Measurements from ENCODE around the gene XPO4.
"Not testable (repeated sequence)": the region's sequence is repeated elsewhere in the genome, so short reads cannot be mapped to it uniquely, and the experiment has no call there.

XPO4 gene

DNA sequence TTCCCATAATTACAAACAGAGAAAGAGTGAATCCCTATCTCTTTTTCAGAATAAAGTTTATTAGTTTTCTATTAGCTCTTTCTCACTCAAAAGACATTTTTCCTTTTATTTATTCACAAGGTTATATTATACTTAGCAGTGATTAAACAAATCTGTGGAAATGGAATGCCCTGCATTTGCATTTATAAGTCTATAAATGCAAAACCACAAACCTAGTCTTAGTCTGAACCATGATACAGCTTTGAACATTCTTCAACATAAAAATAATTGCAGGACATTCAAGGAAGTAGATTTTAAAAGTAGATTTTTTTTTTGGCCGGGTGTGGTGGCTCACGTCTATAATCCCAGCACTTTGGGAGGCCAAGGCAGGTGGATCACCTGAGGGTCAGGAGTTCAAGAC is 8.3 kb downstream of the XPO4 start:
- Histone ChIP-seq H3K27ac (no peak overlapping the region), H3K4me3 (no peak overlapping the region)

- Histone ChIP-seq H3K27ac (no peak overlapping the region), H3K4me3 (no peak overlapping the region)
These were observed 10.8 kb downstream of the XPO4 start for GRCh38 chr13:20891768-20892167.

DNA sequence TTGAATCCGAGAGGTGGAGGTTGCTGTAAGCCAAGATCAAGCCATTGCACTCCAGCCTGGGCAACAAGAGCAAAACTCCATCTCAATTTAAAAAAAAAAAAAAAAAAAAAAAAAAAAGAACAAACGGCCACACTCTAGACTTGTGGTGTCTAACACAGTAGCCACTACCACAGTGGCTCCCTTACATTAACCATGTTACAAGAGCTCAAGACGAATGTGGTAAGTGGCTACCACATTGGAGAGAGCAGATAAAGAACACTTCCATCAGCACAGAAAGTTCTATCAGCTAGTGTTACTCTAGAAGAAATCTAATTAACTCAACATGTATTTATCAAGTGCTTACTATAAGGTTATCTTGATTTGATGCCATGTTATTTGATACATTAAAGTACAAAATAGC is 11.5 kb downstream of the XPO4 start:
- no peak overlapping the region for H3K4me3 ChIP-seq
- H3K27ac ChIP-seq, result no peak overlapping the region

DNA sequence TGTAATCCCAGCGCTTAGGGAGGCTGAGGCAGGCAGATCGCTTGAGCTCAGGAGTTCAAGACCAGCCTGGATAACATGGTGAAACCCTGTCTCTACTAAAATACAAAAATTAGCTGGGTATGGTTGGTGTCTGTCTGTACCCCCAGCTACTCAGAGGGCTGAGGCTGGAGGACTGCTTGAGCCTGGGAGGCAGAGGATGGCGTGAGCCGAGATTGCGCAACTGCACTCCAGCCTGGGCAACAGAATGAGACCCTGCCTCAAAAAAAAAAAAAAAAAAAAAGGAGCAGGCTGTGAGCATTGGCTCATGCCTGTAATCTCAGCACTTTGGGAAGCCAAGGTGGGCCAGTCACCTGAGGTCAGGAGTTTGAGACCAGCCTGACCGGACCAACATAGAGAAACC is 12.0 kb downstream of the XPO4 start:
- H3K4me3 ChIP-seq, H3K27ac ChIP-seq: not testable (repeated sequence)

DNA sequence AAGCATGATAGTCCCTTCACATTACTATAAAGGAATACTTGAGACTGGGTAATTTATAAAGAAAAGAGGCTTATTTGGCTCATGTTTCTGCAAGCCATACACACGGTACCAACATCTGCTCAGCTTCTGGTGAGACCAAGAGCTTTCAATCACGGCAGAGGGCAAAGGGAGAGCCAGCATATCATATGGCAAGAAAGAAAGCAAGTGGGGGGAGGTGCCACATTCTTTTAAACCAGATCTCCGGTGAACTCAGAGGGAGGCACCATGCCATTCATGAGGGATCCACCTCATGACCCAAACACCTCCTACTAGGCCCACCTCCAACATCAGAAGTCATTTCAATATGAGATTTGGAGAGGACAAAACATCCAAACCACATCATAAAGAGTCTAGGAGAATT is 20.3 kb downstream of the XPO4 start:
- H3K4me3 ChIP-seq, result no peak overlapping the region
- H3K27ac ChIP-seq, result no peak overlapping the region

DNA sequence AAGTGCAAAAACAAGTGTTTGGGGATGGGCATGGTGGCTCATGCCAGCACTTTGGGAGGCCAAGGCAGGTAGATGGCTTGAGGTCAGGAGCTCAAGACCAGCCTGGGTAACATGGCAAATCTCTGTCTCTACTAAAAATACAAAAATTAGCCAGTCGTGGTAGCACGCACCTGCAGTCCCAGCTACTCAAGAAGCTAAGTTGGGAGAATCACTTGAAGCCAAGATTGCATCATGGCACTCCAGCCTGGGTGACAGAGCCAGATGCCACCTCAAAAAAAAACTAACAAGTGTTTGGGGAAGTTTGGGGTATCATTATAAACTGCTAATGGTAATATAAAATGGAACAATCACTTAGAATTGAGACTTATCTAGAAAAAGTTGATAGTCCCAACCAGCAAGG is 24.6 kb downstream of the XPO4 start:
- Histone ChIP-seq H3K27ac (no peak overlapping the region), H3K4me3 (no peak overlapping the region)

- H3K4me3 ChIP-seq, H3K27ac ChIP-seq: not testable (repeated sequence)
These were observed 25.7 kb downstream of the XPO4 start for GRCh38 chr13:20876802-20877201.

DNA sequence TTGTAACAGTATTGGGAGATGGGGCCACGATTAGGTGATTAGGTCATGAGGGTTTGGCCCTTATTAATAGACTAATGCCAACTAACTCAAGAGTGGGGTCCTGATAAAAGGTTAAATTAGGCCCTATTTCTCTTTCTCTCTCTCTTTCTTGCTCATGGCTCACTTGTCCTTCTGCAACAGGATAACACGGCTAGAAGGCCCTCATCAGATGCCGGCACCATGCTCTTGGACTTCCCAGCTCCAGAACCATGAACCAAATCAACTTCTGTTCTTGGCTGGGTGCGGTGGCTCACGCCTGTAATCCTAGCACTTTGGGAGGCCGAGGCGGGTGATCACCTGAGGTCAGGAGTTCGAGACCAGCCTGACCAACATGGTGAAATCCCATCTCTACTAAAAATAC is 28.1 kb downstream of the XPO4 start:
- H3K27ac ChIP-seq, H3K4me3 ChIP-seq: not testable (repeated sequence)

GRCh38 chr13:20873348-20873747 is 29.2 kb downstream of the XPO4 start:
- Histone ChIP-seq H3K27ac (no peak overlapping the region), H3K4me3 (no peak overlapping the region)

DNA sequence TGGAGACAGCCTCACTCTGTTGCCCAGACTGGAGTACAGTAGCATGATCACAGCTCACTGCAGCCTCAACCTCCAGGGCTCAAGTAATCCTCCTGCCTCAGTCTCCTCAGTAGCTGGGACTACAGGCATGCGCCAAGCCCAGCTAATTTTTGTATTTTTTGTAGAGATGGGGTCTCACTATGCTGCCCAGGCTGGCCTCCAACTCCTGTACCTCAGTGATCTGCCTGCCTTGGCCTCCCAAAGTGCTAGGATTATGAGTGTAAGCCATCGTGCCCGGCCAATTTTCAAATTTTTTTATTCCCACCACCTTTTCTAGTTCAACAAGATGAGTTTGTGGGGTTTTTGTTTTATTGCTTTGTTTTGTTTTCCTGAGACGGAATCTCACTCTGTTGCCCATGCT is 31.7 kb downstream of the XPO4 start:
- no peak overlapping the region for H3K4me3 ChIP-seq
- H3K27ac ChIP-seq, result no peak overlapping the region

- no peak overlapping the region for H3K4me3 ChIP-seq
These were observed 33.0 kb downstream of the XPO4 start for GRCh38 chr13:20869540-20869939.

DNA sequence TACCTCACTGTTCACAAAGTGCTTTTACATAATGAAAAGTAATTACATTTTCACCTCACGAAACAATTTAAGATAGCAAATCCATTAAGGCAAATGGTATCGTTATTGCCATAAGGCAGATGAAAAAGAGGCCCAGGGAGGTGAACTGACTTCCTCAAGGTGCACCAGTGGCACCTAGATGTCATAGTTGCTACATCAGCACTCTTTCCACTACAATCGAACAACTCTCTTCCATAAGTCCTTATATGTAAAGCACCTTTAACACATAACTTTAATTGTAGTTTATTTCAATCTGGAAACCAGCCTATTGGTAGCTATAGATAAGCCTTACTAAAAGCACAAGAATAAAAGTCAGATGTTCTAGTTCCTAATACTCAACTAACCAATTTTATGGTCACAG is 35.1 kb downstream of the XPO4 start:
- H3K27ac ChIP-seq, result no peak overlapping the region
- H3K4me3 ChIP-seq, result no peak overlapping the region

More at GRCh38 chr13:20869540-20869939, 33.0 kb downstream of the XPO4 start:
- H3K27ac ChIP-seq, result no peak overlapping the region

DNA sequence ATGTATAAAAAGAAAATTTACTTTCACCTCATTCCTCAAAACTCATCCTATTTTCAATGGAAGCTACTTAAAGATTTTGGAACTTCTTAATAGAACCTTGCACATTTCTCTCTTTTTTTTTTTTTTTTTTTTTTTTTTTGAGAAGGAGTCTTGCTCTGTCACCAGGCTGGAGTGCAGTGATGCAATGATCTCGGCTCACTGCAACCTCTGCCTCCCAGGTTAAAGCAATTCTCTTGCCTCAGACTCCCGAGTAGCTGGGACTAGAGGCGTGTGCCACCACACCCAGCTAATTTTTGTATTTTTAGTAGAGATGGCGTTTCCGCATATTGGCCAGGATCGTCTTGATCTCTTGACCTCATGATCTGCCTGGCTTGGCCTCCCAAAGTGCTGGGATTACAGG is 40.9 kb downstream of the XPO4 start:
- H3K27ac ChIP-seq, result not testable (repeated sequence)

GRCh38 chr13:20860844-20861243 is 41.7 kb downstream of the XPO4 start:
- no peak overlapping the region for H3K27ac ChIP-seq

More for the DNA sequence above, 40.9 kb downstream of the XPO4 start:
- H3K4me3 ChIP-seq, result not testable (repeated sequence)

GRCh38 chr13:20856650-20857049 is 45.9 kb downstream of the XPO4 start:
- Histone ChIP-seq H3K27ac (no peak overlapping the region), H3K4me3 (no peak overlapping the region)

More at GRCh38 chr13:20860844-20861243, 41.7 kb downstream of the XPO4 start:
- H3K4me3 ChIP-seq, result no peak overlapping the region

DNA sequence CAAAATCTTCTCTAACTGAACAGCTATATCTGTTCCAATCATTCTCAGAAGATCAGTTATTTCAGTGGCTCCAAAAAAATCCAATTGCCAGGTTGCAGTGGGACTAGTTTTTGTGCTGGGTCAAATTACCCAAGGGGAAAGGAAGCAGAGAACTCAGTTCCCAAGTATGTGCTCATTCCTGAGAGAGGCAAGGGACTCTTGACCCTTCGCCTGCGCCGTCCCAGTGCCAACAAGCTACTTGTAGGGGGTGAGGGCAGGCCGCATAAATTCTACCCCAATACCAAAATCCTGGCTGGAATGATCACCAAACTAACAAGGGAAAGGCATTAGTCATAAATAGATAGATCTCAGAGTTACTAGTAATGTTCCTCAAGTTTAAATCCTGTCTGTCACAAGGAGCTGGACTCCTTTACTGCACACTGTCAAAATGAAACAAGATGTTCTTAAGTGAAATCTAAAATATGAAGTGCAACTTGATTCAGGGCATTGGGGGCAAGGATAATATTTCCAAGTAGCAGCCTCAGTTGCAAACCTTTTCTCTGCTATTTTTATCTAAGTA is 50.6 kb downstream of the XPO4 start:
- Histone ChIP-seq H3K27ac (no peak overlapping the region), H3K4me3 (no peak overlapping the region)

GRCh38 chr13:20848944-20849343 is 53.6 kb downstream of the XPO4 start:
- Histone ChIP-seq H3K27ac (no peak overlapping the region), H3K4me3 (no peak overlapping the region)

DNA sequence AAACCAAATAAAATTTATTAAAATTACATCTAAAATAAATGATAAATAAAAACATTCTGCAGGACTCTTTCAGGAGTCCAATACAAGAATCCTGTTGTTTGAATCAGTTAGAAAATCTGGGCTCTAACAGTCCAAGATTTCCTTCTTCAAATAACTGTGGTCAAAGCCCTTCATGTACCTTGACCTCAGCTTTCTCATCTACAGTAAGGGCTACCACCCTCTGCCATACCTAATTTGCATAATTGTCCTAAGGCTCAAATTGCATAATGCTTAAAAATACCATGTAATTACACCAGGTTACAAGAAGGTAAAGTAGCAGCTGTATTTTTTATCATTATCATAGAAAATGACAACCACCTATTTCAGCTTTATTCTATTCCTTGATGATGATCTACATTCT is 54.3 kb downstream of the XPO4 start:
- H3K27ac ChIP-seq, result no peak overlapping the region

GRCh38 chr13:20847296-20847695 is 55.2 kb downstream of the XPO4 start:
- H3K4me3 ChIP-seq, result no peak overlapping the region
- no peak overlapping the region for H3K27ac ChIP-seq

More for the DNA sequence above, 54.3 kb downstream of the XPO4 start:
- no peak overlapping the region for H3K4me3 ChIP-seq

DNA sequence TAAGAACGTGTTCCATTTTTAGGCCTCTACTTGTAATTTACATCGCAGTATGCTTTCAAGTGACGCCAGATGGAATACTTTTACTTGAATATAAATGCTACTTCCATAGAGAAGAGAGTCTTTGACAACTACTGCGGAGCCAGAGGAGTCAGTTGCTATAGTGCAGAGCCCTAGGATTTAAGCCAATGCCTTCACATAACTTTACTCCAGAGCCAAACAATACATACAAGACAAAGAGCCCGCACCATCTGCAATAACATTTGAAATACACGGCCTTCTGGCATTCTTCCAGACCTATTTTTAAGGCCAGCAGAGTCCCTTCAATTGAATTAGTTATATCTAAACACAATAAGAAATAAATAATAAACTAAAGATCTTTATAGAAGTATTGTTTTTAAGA is 59.4 kb downstream of the XPO4 start:
- Histone ChIP-seq H3K4me3 (no peak overlapping the region), H3K27ac (no peak overlapping the region)

DNA sequence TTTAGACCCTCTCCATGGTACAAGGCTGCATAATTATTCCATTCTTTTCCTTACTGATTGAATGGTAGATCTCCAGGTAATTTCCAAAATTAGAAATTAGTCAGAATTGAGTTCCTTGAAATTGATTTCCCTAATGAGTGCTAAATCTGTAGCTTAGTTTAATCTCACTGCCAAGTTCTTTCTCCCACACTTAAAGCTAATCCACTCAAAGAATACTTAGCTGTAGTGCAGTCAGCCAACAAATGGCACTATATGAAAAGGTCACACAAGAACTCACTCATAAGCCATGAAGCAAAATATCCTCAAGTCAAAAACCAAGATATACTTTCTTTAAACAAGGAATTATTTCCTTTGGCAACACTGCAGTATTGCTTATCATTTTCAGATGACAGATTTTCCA is 62.0 kb downstream of the XPO4 start:
- H3K27ac ChIP-seq, result no peak overlapping the region

GRCh38 chr13:20833900-20834679 is 68.5 kb downstream of the XPO4 start:
- Histone ChIP-seq H3K27ac (no peak overlapping the region), H3K4me3 (no peak overlapping the region)

More for the DNA sequence above, 62.0 kb downstream of the XPO4 start:
- H3K4me3 ChIP-seq, result no peak overlapping the region

Data from skin epidermis (tissue), 12 donors.